HG03097 (cell line): ENCODE measurements around the gene CD109.
"Not testable (repeated sequence)": the region's sequence is repeated elsewhere in the genome, so short reads cannot be mapped to it uniquely, and the experiment has no call there.

Experiments
- ATAC-seq: cut with Tn5 transposase; IDR thresholded peaks from one replicate; pipeline ENCODE4 v1.9.1; 2021; ENCODE audit not compliant: unreplicated experiment, low FRiP score

Gene CD109

GRCh38 chr6:73695619-73696421, at the start of gene CD109:
CD109 (plus strand) TSS chr6:73696203; CDS start chr6:73696216, 13 bp downstream.
- ATAC-seq = peak; percentile 48

- ATAC-seq = no peak
Measured at GRCh38 chr6:73648166-73648565, 47.8 kb upstream of the CD109 start.

GRCh38 chr6:73649783-73650182, 46.2 kb upstream of the CD109 start:
- ATAC-seq = no peak

- ATAC-seq = peak; percentile 37
Measured at GRCh38 chr6:73652637-73653570, 43.1 kb upstream of the CD109 start.

- peak; percentile 93 for ATAC-seq
Measured at GRCh38 chr6:73653571-73654424, 42.2 kb upstream of the CD109 start, which contains the start of gene SLC17A5. SLC17A5 (minus strand) TSS chr6:73653992; CDS start chr6:73653886, 106 bp downstream.

GRCh38 chr6:73655341-73655917, 40.6 kb upstream of the CD109 start:
- ATAC-seq = no peak

- ATAC-seq = no peak
Measured at GRCh38 chr6:73656531-73657145, 39.4 kb upstream of the CD109 start.

- no peak for ATAC-seq
Measured at GRCh38 chr6:73657201-73657600, 38.8 kb upstream of the CD109 start.

GRCh38 chr6:73664701-73665100, 31.3 kb upstream of the CD109 start:
- ATAC-seq = no peak

GRCh38 chr6:73665686-73666319, 30.2 kb upstream of the CD109 start:
- ATAC-seq = no peak

- no peak for ATAC-seq
Measured at GRCh38 chr6:73666393-73666792, 29.6 kb upstream of the CD109 start.

- ATAC-seq = no peak
Measured at GRCh38 chr6:73667798-73668197, 28.2 kb upstream of the CD109 start.

- ATAC-seq = no peak
Measured at GRCh38 chr6:73669005-73669404, 27.0 kb upstream of the CD109 start.

GRCh38 chr6:73671911-73672685, 23.9 kb upstream of the CD109 start:
- no peak for ATAC-seq

- ATAC-seq = no peak
Measured at GRCh38 chr6:73675466-73676098, 20.4 kb upstream of the CD109 start.

GRCh38 chr6:73679009-73679408, 17.0 kb upstream of the CD109 start:
- ATAC-seq = no peak

- ATAC-seq = not testable (repeated sequence)
Measured at GRCh38 chr6:73679846-73680245, 16.2 kb upstream of the CD109 start.
